Trophoblast cell (in vitro differentiated cells and primary cell): ENCODE data around the gene ADCY1.
A peak's percentile ranks its signal among the peaks of the same experiment; 100 is the strongest.

Source experiments
- DNase-seq, 2 donors: peaks; one replicate each; pipeline ENCODE4 v3.0.0-alpha.2; 2016
- H2AFZ ChIP-seq: 2 replicates; pipeline ENCODE4 v1.6.1; 2013; ENCODE audit warnings: low read length, moderate library complexity, mild to moderate bottlenecking; ENCODE audit not compliant: insufficient read depth, poor library complexity
- H2AK5ac ChIP-seq: 2 replicates; pipeline ENCODE4 v1.6.1; 2013; ENCODE audit warnings: mild to moderate bottlenecking, low read length
- H2BK120ac ChIP-seq: 2 replicates; pipeline ENCODE4 v1.6.1; 2013; ENCODE audit warnings: low read length, mild to moderate bottlenecking, moderate library complexity; ENCODE audit not compliant: insufficient read depth, poor library complexity
- H2BK12ac ChIP-seq: 2 replicates; pipeline ENCODE4 v1.6.1; 2013; ENCODE audit warnings: mild to moderate bottlenecking, low read length, moderate library complexity
- H2BK5ac ChIP-seq: 2 replicates; pipeline ENCODE4 v1.6.1; 2013; ENCODE audit warnings: low read length, low read depth, moderate library complexity, mild to moderate bottlenecking; ENCODE audit not compliant: poor library complexity
- H3K14ac ChIP-seq: 2 replicates; pipeline ENCODE4 v1.6.1; 2013; ENCODE audit warnings: mild to moderate bottlenecking, low read length
- H3K18ac ChIP-seq: 2 replicates; pipeline ENCODE4 v1.6.1; 2013; ENCODE audit warnings: mild to moderate bottlenecking, low read length
- H3K23ac ChIP-seq: 2 replicates; pipeline ENCODE4 v1.6.1; 2013; ENCODE audit warnings: low read length
- H3K27ac ChIP-seq: 2 replicates; pipeline ENCODE4 v1.5.1; 2013; ENCODE audit warnings: low read depth, mild to moderate bottlenecking, inconsistent platforms, low read length, moderate library complexity
- H3K27me3 ChIP-seq: 2 replicates; pipeline ENCODE4 v1.6.1; 2013; ENCODE audit warnings: inconsistent platforms, mild to moderate bottlenecking, low read length, moderate library complexity; ENCODE audit not compliant: insufficient read depth
- H3K36me3 ChIP-seq, 2 experiments: 1 replicate in 1 of 2; 2 replicates in 1 of 2; pipeline ENCODE4 v1.6.1; 2013; ENCODE audit warnings: low read length in 2 of 2, mild to moderate bottlenecking in 2 of 2, moderate library complexity in 1 of 2; ENCODE audit not compliant: insufficient read depth in 2 of 2, control insufficient read depth in 1 of 2
- H3K4ac ChIP-seq: 2 replicates; pipeline ENCODE4 v1.6.1; 2013; ENCODE audit warnings: low read depth, mild to moderate bottlenecking, low read length, moderate library complexity
- H3K4me1 ChIP-seq, 2 experiments: 1 replicate in 1 of 2; 2 replicates in 1 of 2; pipeline ENCODE4 v1.6.1; 2013; ENCODE audit warnings: low read length in 2 of 2, mild to moderate bottlenecking in 2 of 2, moderate library complexity in 1 of 2; ENCODE audit not compliant: insufficient read depth in 2 of 2, control insufficient read depth in 1 of 2
- H3K4me2 ChIP-seq: 2 replicates; pipeline ENCODE4 v1.6.1; 2013; ENCODE audit warnings: inconsistent platforms, mild to moderate bottlenecking, low read length, moderate library complexity
- H3K4me3 ChIP-seq: 2 replicates; pipeline ENCODE4 v1.5.1; 2013; ENCODE audit warnings: mild to moderate bottlenecking, low read depth, low read length, inconsistent platforms
- H3K79me1 ChIP-seq: one replicate; pipeline ENCODE4 v1.6.1; 2013; ENCODE audit warnings: low read length
- H3K79me2 ChIP-seq: 2 replicates; pipeline ENCODE4 v1.6.1; 2013; ENCODE audit warnings: low read length, mild to moderate bottlenecking; ENCODE audit not compliant: control insufficient read depth, insufficient read depth, poor library complexity
- H3K9ac ChIP-seq: 2 replicates; pipeline ENCODE4 v1.6.1; 2013; ENCODE audit warnings: mild to moderate bottlenecking, low read length
- H3K9me3 ChIP-seq: 2 replicates; pipeline ENCODE4 v1.6.1; 2013; ENCODE audit warnings: low read depth, mild to moderate bottlenecking, control low read depth, inconsistent platforms, low read length; ENCODE audit not compliant: insufficient read depth
- H4K12ac ChIP-seq: 2 replicates; pipeline ENCODE4 v1.6.1; 2013; ENCODE audit warnings: low read depth, mild to moderate bottlenecking, low read length, moderate library complexity
- H4K8ac ChIP-seq: 2 replicates; pipeline ENCODE4 v1.6.1; 2013; ENCODE audit warnings: low read depth, mild to moderate bottlenecking, low read length, moderate library complexity
- H4K91ac ChIP-seq: one replicate; pipeline ENCODE4 v1.6.1; 2013; ENCODE audit warnings: low read depth, mild to moderate bottlenecking, low read length, moderate library complexity
- WGBS: extraction: QIAGEN DNeasy Blood & Tissue Kit; methylation state at CpG from one replicate; pipeline ENCODE4 v1.1.7; 2013; ENCODE audit warnings: missing lambda C conversion rate; ENCODE audit not compliant: insufficient read length, insufficient coverage; ENCODE audit errors: extremely low coverage; 5-methylcytosine and 5-hydroxymethylcytosine counted together

ADCY1 gene

DNA sequence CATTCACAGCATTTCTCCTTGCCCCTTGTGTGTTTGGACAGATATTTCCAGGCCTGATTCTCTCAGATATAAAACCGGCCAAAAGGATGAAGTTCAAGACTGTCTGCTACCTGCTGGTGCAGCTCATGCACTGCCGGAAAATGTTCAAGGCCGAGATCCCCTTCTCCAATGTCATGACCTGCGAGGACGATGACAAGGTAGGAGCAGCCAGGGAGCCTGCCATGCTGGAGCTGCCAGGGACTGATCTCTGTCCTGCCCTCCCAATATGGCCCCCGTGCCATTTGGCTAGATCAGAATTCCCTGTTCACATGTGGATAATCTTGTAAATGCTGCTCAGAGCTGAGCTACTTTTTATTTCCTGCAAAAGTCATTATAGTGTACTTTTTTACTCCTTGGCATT, 87.8 kb downstream of the ADCY1 start:
- Histone ChIP-seq H3K4me1 (no peaks in the 10 kb centered on the region), H3K4me2 (no peak overlapping the region), H3K27me3 (no peaks in the 10 kb centered on the region), H3K27ac (no peak overlapping the region), H3K36me3 (no peaks in the 10 kb centered on the region), H3K18ac (no peak overlapping the region), H3K4me3 (no peak overlapping the region), H2BK5ac (no peak overlapping the region), H3K4ac (no peak overlapping the region), H3K79me2 (no peaks in the 10 kb centered on the region), H2AK5ac (no peak overlapping the region), H3K9me3 (peaks cover 2% of the 10 kb centered on the region), H3K23ac (no peak overlapping the region), H3K14ac (no peak overlapping the region), H3K9ac (no peak overlapping the region), H2AFZ (no peak overlapping the region), H4K8ac (no peak overlapping the region), H2BK120ac (no peak overlapping the region), H4K12ac (no peak overlapping the region), H4K91ac (no peak overlapping the region), H3K79me1 (no peaks in the 10 kb centered on the region), H2BK12ac (no peak overlapping the region)
- WGBS, result no CpG with 5 or more reads among the region's 6 CpGs
- no peak for DNase-seq

DNA sequence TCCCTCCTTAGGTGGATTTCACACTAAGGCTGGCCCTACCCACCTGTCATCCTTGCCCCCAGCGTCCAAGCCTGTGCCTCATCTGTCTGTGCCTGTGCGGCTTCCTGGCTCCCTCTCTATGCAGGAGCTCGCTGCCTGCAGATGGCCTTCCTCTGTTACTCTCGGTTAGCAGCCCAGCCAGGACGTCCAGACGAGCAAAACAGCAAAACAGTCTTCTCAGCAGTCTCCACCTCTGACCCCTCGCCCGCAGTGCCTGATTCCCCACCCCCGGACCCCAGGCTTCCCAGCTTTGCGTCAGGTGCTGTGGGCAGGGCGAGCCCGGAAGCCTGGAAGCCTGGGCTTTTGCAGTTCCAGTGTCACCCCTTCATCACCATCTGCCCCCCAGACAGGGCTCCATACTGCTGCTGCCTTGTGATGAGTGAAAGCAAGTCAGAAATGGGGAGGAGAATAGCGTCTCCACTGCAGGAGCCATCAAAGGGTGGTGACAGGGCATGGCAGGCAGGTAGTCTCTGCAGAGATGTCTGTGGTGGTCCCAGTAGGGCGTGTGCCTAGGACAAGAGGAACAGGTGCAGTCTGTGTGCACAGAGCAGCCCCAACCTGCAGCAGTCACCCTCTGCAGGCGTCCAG, 88.5 kb downstream of the ADCY1 start:
- Histone ChIP-seq H3K27me3 (no peaks in the 10 kb centered on the region), H3K23ac (no peak overlapping the region), H3K4ac (no peak overlapping the region), H2BK120ac (no peak overlapping the region), H3K4me2 (no peak overlapping the region), H3K79me2 (no peaks in the 10 kb centered on the region), H3K79me1 (no peaks in the 10 kb centered on the region), H2BK12ac (no peak overlapping the region), H3K4me3 (no peak overlapping the region), H3K27ac (no peak overlapping the region), H3K4me1 (no peaks in the 10 kb centered on the region), H4K8ac (no peak overlapping the region), H3K9me3 (peaks cover 2% of the 10 kb centered on the region), H2AK5ac (no peak overlapping the region), H3K14ac (no peak overlapping the region), H3K36me3 (no peaks in the 10 kb centered on the region), H3K9ac (no peak overlapping the region), H2BK5ac (no peak overlapping the region), H2AFZ (no peak overlapping the region), H3K18ac (no peak overlapping the region), H4K91ac (no peak overlapping the region), H4K12ac (no peak overlapping the region)
- DNase-seq, result no peak
- WGBS, result no CpG with 5 or more reads among the region's 15 CpGs

DNA sequence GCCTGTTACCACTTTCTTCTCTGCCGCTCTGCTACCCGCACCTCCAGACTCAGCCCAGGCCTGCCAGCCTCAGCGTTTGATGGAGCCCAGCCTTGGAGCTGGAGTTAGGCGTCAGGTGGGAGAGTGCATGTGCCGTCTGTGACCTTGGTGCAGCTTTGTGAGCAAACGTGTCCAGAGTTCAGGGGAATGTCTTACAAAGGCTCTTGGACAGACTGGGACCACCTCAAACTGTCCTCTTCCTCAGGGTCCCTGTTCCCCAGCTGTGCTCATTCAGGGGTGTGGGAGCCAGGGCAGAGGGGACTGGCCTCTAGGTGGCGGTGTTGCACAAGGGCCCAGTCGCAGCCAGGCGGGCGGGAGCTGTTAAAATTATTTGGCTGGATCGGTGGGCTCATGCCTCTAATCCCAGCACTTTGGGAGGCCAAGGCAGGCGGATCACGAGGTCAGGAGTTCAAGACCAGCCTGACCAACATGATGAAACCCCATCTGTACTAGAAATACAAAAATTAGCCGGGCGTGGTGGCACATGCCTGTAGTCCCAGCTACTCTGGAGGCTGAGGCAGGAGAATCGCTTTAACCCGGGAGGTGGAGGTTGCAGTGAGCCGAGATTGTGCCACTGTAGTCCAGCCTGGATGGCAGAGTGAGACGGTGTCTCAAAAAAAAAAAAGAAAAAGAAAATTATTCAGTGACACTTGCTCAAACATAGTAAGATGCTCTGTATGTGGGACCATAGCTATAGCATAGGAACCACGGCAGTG, 89.2 kb downstream of the ADCY1 start:
- no peak overlapping the region for H3K4me3 ChIP-seq
- H2AK5ac ChIP-seq, result no peak overlapping the region
- peak in 1 of 2 donors; percentile 18 for DNase-seq
- no peak overlapping the region for H3K27ac ChIP-seq
- no peaks in the 10 kb centered on the region for H3K79me1 ChIP-seq
- WGBS, result no CpG with 5 or more reads among the region's 20 CpGs
- H3K18ac ChIP-seq, result no peak overlapping the region
- no peak overlapping the region for H4K8ac ChIP-seq
- H2BK12ac ChIP-seq, result no peak overlapping the region
- H3K79me2 ChIP-seq, result no peaks in the 10 kb centered on the region
- H4K91ac ChIP-seq, result no peak overlapping the region
- no peak overlapping the region for H3K14ac ChIP-seq
- no peak overlapping the region for H3K23ac ChIP-seq
- H2AFZ ChIP-seq, result no peak overlapping the region
- H3K4me2 ChIP-seq, result no peak overlapping the region
- no peak overlapping the region for H3K4ac ChIP-seq
- H3K9ac ChIP-seq, result no peak overlapping the region
- no peaks in the 10 kb centered on the region for H3K4me1 ChIP-seq
- no peak overlapping the region for H4K12ac ChIP-seq
- H3K27me3 ChIP-seq, result no peaks in the 10 kb centered on the region
- no peaks in the 10 kb centered on the region for H3K36me3 ChIP-seq
- no peak overlapping the region for H2BK5ac ChIP-seq
- H3K9me3 ChIP-seq, result no peaks in the 10 kb centered on the region
- no peak overlapping the region for H2BK120ac ChIP-seq

DNA sequence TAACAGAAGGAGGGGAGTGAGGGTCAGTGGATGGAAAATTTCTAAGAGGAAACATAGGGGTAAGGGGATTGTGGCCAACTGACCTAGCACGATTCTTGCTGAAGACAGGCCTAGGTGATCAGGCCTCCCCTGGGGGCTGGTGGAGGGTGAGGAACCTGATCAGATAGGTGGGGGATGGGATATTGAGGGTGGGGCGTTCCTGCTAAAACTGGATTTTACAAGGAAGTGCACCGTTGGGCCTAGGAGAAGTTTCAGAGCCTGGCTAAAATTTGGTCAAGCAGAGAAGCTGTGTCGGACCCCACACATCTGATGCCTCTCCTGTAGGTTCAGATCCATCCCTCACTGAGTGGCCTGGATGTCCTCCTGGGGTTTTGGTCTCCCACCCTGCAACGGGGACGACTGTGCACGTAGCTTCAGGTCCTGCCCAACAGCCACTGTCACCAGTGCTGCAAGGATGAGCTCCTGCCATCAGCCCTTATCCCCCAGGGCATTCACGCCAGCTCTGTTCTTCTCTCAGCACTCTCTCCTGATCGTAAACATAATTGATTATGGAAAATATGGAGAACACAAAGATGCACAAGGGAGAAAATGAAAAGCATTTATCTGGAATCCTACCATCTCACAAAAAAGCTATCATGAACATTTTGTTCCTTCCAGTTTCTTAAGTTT, 89.9 kb downstream of the ADCY1 start:
- H3K4ac ChIP-seq, result no peak overlapping the region
- H4K8ac ChIP-seq, result no peak overlapping the region
- no peak overlapping the region for H2AK5ac ChIP-seq
- H3K27me3 ChIP-seq, result no peaks in the 10 kb centered on the region
- H3K36me3 ChIP-seq, result no peaks in the 10 kb centered on the region
- H2AFZ ChIP-seq, result no peak overlapping the region
- no peak overlapping the region for H3K4me3 ChIP-seq
- no peak overlapping the region for H4K12ac ChIP-seq
- no peak overlapping the region for H3K4me2 ChIP-seq
- no peak overlapping the region for H2BK12ac ChIP-seq
- no peaks in the 10 kb centered on the region for H3K9me3 ChIP-seq
- no peak overlapping the region for H3K18ac ChIP-seq
- no peak overlapping the region for H3K23ac ChIP-seq
- no peak overlapping the region for H3K27ac ChIP-seq
- WGBS, result no CpG with 5 or more reads among the region's 9 CpGs
- H3K9ac ChIP-seq, result no peak overlapping the region
- no peaks in the 10 kb centered on the region for H3K4me1 ChIP-seq
- H2BK120ac ChIP-seq, result no peak overlapping the region
- no peak overlapping the region for H3K14ac ChIP-seq
- H3K79me2 ChIP-seq, result no peaks in the 10 kb centered on the region
- no peaks in the 10 kb centered on the region for H3K79me1 ChIP-seq
- no peak for DNase-seq
- no peak overlapping the region for H2BK5ac ChIP-seq
- no peak overlapping the region for H4K91ac ChIP-seq
